Progenitor cell of endocrine pancreas (in vitro differentiated cells): Measurements from ENCODE around the gene KPNA6. TPM values are rescaled to one million over a fixed set of nuclear protein-coding genes. Genes with fewer than 3 reads are reported as not detected.

Experiments
- DNase-seq: peaks from one replicate; pipeline ENCODE4 v3.0.0; 2021; ENCODE audit warnings: low spot score; ENCODE audit not compliant: unreplicated experiment
- H3K27ac Mint-ChIP-seq: 2 replicates; pipeline ENCODE4 v1.8.0; 2021; ENCODE audit warnings: mild to moderate bottlenecking, moderate library complexity, mixed read lengths
- H3K27me3 Mint-ChIP-seq: 2 replicates; pipeline ENCODE4 v1.8.0; 2021; ENCODE audit warnings: mixed read lengths
- H3K36me3 Mint-ChIP-seq: 2 replicates; pipeline ENCODE4 v1.8.0; 2022; ENCODE audit warnings: mixed read lengths; ENCODE audit not compliant: insufficient read depth
- H3K4me1 Mint-ChIP-seq: 2 replicates; pipeline ENCODE4 v1.8.0; 2021; ENCODE audit warnings: low read depth, mixed read lengths
- H3K4me3 Mint-ChIP-seq: 2 replicates; pipeline ENCODE4 v1.8.0; 2021; ENCODE audit warnings: low read depth, mild to moderate bottlenecking, moderate library complexity, mixed read lengths
- H3K9me3 Mint-ChIP-seq: 2 replicates; pipeline ENCODE4 v1.8.0; 2021; ENCODE audit warnings: low read depth, mixed read lengths
- total RNA-seq: library from RNA; stranded (reverse); gene quantifications from 2 replicates; pipeline ENCODE4 v1.2.1, GENCODE V29; 2021
- TF ChIP-seq, protein P1 (sequence below): fragments of 200-600 bp; sonication (generic); IDR thresholded peaks from one replicate; pipeline ENCODE4 v1.5.0; 2021; ENCODE audit warnings: antibody characterized with exemption, mild to moderate bottlenecking; ENCODE audit not compliant: unreplicated experiment

Gene KPNA6
- total RNA-seq, 1 donor from 2014 or later: 67.0 TPM

DNA sequence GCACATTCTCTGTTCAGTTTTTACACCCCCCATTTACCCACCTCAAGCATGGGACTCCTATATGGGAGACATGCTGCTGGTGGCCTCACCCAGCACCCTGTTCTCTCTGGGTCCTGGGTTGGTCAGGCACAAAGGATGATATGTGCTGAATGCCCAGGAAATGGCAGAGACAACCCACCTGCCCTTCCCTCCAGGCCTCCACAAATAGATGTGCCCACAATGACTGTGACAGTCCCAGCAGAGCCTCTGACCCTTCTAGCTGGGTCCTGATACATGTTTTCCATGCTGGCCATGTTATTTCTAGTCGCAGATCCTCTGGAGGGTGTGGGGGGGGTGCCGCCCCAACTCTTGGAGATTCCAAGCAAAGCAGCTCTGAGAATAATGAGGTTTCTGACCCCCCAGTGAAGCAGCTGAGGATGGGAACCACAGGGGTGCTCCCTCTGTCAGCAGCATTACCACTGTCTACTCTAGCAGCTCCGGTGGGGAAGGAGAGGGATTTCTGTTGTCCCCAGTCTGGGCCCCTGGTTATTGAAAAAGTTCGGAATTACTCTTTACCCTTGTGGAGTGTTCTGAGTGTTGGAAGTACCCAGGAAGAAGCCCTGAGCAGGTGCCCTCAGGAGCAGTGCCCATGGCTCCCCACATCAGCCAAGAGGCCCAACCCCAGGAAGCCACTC is 91.3 kb downstream of the KPNA6 start:
- Mint-ChIP-seq H3K36me3 (peaks cover 5% of the 10 kb centered on the region), H3K4me3 (no peak overlapping the region), H3K27ac (no peak overlapping the region), H3K4me1 (peaks cover 12% of the 10 kb centered on the region), H3K9me3 (no peaks in the 10 kb centered on the region), H3K27me3 (no peaks in the 10 kb centered on the region)
- TF ChIP-seq, protein P1, sequence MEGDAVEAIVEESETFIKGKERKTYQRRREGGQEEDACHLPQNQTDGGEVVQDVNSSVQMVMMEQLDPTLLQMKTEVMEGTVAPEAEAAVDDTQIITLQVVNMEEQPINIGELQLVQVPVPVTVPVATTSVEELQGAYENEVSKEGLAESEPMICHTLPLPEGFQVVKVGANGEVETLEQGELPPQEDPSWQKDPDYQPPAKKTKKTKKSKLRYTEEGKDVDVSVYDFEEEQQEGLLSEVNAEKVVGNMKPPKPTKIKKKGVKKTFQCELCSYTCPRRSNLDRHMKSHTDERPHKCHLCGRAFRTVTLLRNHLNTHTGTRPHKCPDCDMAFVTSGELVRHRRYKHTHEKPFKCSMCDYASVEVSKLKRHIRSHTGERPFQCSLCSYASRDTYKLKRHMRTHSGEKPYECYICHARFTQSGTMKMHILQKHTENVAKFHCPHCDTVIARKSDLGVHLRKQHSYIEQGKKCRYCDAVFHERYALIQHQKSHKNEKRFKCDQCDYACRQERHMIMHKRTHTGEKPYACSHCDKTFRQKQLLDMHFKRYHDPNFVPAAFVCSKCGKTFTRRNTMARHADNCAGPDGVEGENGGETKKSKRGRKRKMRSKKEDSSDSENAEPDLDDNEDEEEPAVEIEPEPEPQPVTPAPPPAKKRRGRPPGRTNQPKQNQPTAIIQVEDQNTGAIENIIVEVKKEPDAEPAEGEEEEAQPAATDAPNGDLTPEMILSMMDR: no peak
- DNase-seq: no peak

DNA sequence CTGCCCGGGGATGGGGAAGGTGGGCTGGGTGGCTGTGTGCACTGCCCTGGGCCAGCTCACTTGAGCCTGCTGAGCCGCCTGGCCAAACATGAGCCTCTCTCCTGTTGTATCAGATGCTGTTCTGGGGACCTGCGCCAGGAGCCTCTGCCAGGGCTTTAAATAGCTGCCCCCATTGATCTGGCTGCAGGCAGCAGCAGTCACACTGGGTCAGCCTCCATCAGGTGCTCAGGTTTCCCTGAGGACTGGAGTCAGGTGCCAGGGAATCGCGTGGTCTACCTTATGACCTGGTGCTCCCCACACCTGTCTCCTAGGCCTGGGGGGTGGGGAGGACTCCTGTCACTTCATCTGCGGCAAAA is 91.8 kb downstream of the KPNA6 start:
- Mint-ChIP-seq H3K4me3 (peak overlapping the region; percentile 84), H3K9me3 (no peaks in the 10 kb centered on the region), H3K36me3 (peaks cover 3% of the 10 kb centered on the region), H3K4me1 (peaks cover 13% of the 10 kb centered on the region), H3K27me3 (no peaks in the 10 kb centered on the region), H3K27ac (peak overlapping the region; percentile 31)
- TF ChIP-seq, protein P1: no peak
- DNase-seq: no peak

DNA sequence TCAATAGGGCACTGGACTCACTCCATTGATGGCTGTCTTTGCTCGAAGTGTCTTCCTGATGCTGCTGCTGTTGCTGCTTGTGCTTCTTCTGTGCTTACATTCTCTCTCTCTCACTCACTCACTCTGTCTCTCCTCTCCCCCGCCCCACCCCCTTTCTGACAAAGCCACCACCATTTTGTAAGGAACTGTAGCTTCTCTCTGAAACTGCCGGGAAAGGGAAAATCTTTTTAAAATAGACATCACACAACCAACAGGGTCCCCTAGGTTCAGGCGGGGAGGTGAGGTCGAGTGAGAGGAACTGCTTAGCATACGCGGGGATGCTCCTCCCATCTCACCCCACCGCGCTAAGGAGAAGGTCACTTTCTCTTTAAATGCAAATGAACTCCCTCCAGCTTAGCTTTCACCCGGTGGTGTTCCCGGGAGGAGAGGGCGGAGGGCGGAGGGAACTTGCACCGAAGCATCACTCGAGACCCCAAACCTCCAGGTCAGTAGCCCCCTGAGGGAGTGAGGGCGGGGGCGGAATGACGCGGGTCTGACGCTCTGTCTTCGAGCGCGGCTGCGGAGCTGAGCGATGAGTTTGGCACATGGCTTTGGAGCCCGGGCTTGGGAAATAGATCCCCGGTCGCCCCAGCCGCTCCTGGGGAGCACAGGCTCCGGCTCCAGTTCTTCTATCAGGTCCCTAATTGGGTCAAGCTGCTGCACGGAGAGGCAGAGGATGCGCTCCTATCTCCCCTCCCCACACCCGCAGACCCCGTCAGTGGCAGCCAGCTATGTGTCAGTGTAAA is 92.6 kb downstream of the KPNA6 start, which contains the start of gene CCDC28B:
Gene CCDC28B (plus strand): TSS at position 370 of the 785 bp plus-strand sequence. CDS start 1,341 bp downstream, outside the sequence.
- DNase-seq: no peak
- no peaks in the 10 kb centered on the region for H3K9me3 Mint-ChIP-seq
- peaks cover 3% of the 10 kb centered on the region for H3K36me3 Mint-ChIP-seq
- H3K27ac Mint-ChIP-seq: peak within 1 kb of the TSS; percentile 71
- TF ChIP-seq, protein P1: no peak
- H3K4me1 Mint-ChIP-seq: peaks cover 14% of the 10 kb centered on the region
- H3K27me3 Mint-ChIP-seq: no peaks in the 10 kb centered on the region
- H3K4me3 Mint-ChIP-seq: peak within 1 kb of the TSS; percentile 84

DNA sequence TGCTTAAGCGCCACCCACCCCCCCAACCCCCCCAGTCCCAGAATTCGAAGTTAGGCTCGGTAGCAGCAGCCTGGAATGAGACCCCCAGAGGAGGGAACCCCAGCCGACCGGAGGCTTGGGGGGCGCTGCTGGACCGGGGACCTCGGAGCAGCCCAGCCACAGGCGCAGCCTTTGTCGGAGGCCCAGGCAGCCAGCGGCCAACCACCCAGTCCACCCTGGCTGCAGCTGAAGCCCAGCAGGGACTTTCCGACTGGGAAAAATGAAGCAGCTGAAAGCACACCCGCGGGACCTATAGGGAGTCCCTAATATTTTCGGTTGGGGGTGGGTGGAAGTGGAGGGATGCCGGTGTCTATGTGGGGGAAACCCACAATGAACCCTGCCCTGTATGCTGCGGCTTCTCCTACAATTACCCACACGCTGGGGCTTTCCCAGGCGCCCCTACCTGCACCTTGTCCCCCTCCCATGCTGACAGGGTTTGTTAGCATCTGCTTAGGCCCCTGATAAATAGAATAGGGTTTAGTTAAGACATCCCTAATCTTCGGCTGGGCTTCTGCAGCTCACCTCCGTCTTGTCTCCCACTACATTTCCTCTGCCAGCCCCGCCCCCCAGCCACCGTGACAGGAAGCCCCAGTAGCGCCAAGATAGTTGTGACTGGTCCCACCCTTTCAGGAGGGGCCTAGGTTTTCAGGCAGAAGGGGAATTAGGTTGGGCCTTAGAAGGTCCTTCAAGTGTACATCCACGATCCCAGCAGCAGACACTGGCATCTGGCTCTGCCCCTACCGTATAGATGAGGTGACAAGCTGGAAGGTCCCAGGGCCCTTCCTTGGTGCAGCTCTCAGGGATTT is 93.4 kb downstream of the KPNA6 start:
- DNase-seq: peak; percentile 38
- H3K4me3 Mint-ChIP-seq: peak overlapping the region; percentile 84
- H3K4me1 Mint-ChIP-seq: peaks cover 18% of the 10 kb centered on the region
- H3K27ac Mint-ChIP-seq: peak overlapping the region; percentile 71
- no peaks in the 10 kb centered on the region for H3K27me3 Mint-ChIP-seq
- TF ChIP-seq, protein P1: peak; percentile 15
- no peaks in the 10 kb centered on the region for H3K9me3 Mint-ChIP-seq
- H3K36me3 Mint-ChIP-seq: peaks cover 3% of the 10 kb centered on the region

DNA sequence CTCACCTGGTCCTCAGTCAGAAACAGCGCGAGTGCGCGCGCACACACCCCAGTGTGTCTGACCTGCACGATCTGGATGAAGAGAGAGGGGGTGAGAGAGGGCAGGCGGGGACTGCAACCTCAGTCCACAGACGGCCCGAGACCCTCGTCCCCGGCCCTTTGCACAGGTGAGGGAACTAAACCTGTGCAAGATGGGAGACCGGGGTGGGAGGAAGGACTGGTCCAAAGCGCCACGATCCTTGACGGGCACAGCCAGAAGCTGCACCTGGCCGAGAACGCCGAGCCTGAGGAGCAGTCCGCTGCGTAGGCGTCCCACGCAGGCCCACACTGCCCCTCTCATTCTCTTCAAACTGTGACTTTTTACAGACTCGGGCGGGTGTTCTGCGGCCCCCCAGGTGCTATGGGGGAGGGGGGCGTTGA is 97.1 kb downstream of the KPNA6 start:
- TF ChIP-seq, protein P1: no peak
- Mint-ChIP-seq H3K9me3 (no peaks in the 10 kb centered on the region), H3K27me3 (no peaks in the 10 kb centered on the region), H3K4me1 (peaks cover 19% of the 10 kb centered on the region), H3K27ac (peak overlapping the region; percentile 94), H3K36me3 (peaks cover 1% of the 10 kb centered on the region), H3K4me3 (peak overlapping the region; percentile 88)
- DNase-seq: no peak
